GM12873 (cell line): ENCODE measurements around the gene PTPRK.

ENCODE experiments used
- CTCF ChIP-seq: IDR thresholded peaks from 2 replicates; pipeline ENCODE4 v1.5.1; 2012; ENCODE audit warnings: low read depth, mild to moderate bottlenecking, moderate library complexity, low read length, control low read depth; ENCODE audit not compliant: insufficient read depth; ENCODE audit errors: missing control alignments

PTPRK gene

GRCh38 chr6:128487055-128487454 lies 33.3 kb downstream of the PTPRK start:
- peak; percentile 14 for TF ChIP-seq CTCF

DNA sequence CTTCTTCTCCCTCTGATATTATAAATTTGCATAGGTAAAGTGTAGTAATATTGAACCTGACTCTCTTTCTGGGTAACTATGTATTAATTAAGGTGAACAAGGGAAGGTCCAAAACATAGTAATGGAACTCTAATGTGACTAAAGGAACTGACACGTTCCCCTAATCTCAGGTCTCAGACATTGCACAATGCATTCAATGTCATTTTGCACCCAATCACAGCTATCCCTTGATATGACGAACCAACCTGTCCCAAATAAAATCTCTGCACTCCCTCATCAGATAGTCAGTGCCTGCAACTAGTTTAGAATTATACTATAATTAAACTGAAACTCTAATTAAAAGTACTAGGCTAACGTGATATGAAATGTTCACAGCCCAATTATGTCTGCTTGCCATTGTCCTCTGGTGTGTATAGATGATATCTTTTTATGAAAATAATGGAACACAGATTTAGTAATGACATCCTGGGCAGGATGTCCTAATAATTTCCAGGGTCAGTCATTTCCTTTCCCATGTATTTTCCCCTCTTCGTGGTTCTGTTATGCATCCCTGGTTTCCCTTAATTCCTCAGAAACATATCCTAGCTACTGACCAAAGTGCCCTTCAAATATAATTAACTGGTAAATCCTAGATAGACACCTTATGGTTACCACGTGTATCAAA lies 36.8 kb downstream of the PTPRK start:
- TF ChIP-seq CTCF: no peak

GRCh38 chr6:128482642-128483041 lies 37.8 kb downstream of the PTPRK start:
- TF ChIP-seq CTCF: no peak

DNA sequence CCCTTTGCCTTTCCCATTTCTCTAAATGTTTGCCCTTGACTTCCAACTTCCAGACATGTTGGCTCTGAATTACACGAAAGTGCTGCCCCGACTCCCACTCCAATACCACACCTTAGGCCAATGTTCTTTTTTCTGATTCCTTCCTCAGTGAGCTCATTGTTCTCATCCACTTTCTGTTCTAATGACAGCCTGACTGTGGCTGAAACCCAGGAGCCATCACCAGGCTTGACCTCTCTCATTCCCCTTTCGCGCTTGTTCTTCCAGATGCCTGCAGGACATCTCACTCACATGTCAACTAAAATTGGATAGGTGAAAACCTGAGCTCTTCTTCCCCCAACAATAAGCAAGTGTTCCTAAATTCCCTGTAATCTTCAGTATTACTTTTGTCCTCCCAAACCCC lies 40.4 kb downstream of the PTPRK start:
- no peak for TF ChIP-seq CTCF

- no peak for TF ChIP-seq CTCF
Observed at GRCh38 chr6:128479048-128479666, 41.2 kb downstream of the PTPRK start.

DNA sequence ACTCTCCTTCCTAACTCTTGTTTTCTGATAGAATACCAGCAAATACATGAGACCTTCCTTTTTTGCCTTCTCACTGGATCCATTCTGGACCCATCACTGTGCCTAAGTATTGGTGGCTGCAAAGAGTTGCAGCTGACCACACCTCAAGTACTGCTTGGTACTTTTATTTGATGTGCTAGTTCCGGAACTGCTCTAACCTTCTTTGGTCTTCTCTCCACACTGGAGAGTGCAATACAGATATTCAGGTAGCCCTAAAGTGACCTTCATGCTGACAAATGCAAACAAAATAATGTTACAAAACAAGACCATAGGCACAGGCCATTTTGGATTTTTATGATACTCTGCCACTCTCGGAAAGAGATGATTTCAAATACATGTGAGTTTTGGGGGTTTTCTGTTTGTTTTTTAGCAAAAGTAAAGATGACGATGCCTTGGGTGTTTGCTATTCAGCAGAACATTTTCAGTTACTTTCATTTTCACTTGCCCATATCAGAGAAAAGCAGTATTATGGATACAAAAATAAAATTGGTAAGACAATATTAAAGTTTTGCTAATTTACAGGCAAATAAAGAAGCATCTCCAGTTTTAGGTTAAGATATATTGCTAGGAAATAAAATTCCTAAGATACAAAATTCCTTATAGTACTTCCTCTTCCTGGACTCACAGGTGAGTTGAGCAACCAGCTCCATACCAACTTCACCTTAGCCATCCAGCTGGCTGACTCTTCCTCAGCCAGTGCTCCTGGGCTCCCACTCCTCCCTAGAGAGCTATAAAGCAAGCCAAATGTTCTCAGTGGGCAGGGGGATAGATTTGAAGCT lies 42.0 kb downstream of the PTPRK start:
- TF ChIP-seq CTCF: no peak

DNA sequence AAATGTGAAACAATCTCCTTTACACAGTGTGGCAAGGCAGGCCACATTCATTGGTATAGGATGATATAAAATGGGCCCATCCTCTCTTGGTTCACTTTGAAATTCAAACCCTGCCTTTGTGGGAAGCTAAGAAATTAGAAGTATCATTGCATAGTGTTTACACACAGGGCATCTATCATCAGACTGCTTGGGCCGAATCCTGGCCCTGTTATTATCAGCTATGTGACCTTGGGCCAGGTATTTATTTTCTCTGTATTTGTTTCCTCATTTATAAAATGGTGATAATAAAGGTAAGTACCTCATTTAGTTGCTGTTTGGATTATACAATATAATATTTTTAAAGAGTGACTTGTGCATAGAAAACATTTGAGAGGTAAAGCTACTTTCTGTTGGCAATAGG lies 45.5 kb downstream of the PTPRK start:
- no peak for TF ChIP-seq CTCF
